Left forelimb (tissue), 1 donor: Measurements from ENCODE around the gene PLS3.

ENCODE experiments used
- DNase-seq: peaks from one replicate; pipeline ENCODE4 v3.0.0-alpha.2; 2018; ENCODE audit warnings: low spot score

PLS3 gene

GRCh38 chrX:115693476-115693875 is 132.5 kb downstream of the PLS3 start:
- no peak for DNase-seq

- no peak for DNase-seq
Measured at GRCh38 chrX:115694028-115694427, 133.1 kb downstream of the PLS3 start.

GRCh38 chrX:115696039-115696438 is 135.1 kb downstream of the PLS3 start:
- DNase-seq, result no peak

GRCh38 chrX:115696939-115697338 is 136.0 kb downstream of the PLS3 start:
- no peak for DNase-seq

GRCh38 chrX:115697806-115698205 is 136.8 kb downstream of the PLS3 start:
- no peak for DNase-seq
